Activated CD8-positive, alpha-beta memory T cell treated with anti-CD3 and anti-CD28 coated beads for 36 hours (primary cell): ENCODE data around the gene PPP1R13L. TPM values are rescaled to one million over a fixed set of nuclear protein-coding genes. Genes with fewer than 3 reads are reported as not detected.
"Not testable (repeated sequence)": the region's sequence is repeated elsewhere in the genome, so short reads cannot be mapped to it uniquely, and the experiment has no call there.

Experiments used
- CTCF ChIA-PET: fragments of 350-600 bp; sonication (Branson Sonifier 250); formaldehyde crosslinking; loops from one replicate; lab custom pipeline; 2021; ENCODE audit warnings: antibody characterized with exemption; lab: Charles Lee
- POLR2A ChIA-PET: fragments of 350-600 bp; sonication (Branson Sonifier 250); formaldehyde crosslinking; loops from one replicate; lab custom pipeline; 2021; ENCODE audit warnings: antibody characterized with exemption; lab: Charles Lee
- total RNA-seq, 2 experiments: library from RNA; stranded (reverse); gene quantifications; one replicate each; pipeline ENCODE4 v1.2.3, GENCODE V29; 2021

PPP1R13L gene
- total RNA-seq, 2 experiments from 2014 or later, result 3.4 to 3.9 TPM

GRCh38 chr19:45342911-45343310, 62.0 kb downstream of the PPP1R13L start:
- POLR2A ChIA-PET, result no interaction called here
- CTCF ChIA-PET, result no interaction called here

- POLR2A ChIA-PET, result no interaction called here
- CTCF ChIA-PET, result no interaction called here
Observed at GRCh38 chr19:45340899-45341453, 63.9 kb downstream of the PPP1R13L start.

- POLR2A ChIA-PET, result no interaction called here
- CTCF ChIA-PET, result interaction anchor here (0.6 to 2.7 kb wide), 2 partner anchors 12 to 454 kb away, joined by 3 to 7 read pairs; no protein-coding TSS in a partner anchor
Observed at GRCh38 chr19:45340232-45340898, 64.5 kb downstream of the PPP1R13L start, which contains the start of gene KLC3. Gene KLC3 (plus strand): TSS chr19:45340750. CDS start chr19:45345542, 4,792 bp downstream.

- POLR2A ChIA-PET, result interaction anchor here (0.6 kb wide), 1 partner anchor 128 kb away, joined by 3 read pairs; the partner anchor contains the start of gene FOSB
- CTCF ChIA-PET, result interaction anchor here (0.7 to 2.7 kb wide), 6 partner anchors 12 to 188 kb away, joined by 3 to 7 read pairs (median 3); no protein-coding TSS in a partner anchor
Observed at GRCh38 chr19:45339629-45340028, 65.2 kb downstream of the PPP1R13L start.

- ChIA-PET POLR2A (no interaction called here), CTCF (no interaction called here)
Observed at GRCh38 chr19:45336696-45337251, 68.1 kb downstream of the PPP1R13L start.

- CTCF ChIA-PET, result interaction anchor here (0.7 kb wide), 1 partner anchor 67 kb away, joined by 5 read pairs; no protein-coding TSS in a partner anchor
- POLR2A ChIA-PET, result not testable (repeated sequence)
Observed at GRCh38 chr19:45334881-45335280, 70.0 kb downstream of the PPP1R13L start.

GRCh38 chr19:45333609-45334303, 71.1 kb downstream of the PPP1R13L start:
- CTCF ChIA-PET, result interaction anchor here (0.6 to 0.7 kb wide), 2 partner anchors 11 to 107 kb away, joined by 3 read pairs; no protein-coding TSS in a partner anchor
- POLR2A ChIA-PET, result no interaction called here

- ChIA-PET POLR2A (interaction anchor here (0.5 kb wide), 1 partner anchor 129 kb away, joined by 6 read pairs; no protein-coding TSS in a partner anchor), CTCF (no interaction called here)
Observed at GRCh38 chr19:45331411-45331810, 73.5 kb downstream of the PPP1R13L start.

Other genes starting within 250 kb of the PPP1R13L start
- under 1 TPM; 0.06 TPM for gene NKPD1, start 244.1 kb downstream of the PPP1R13L start, total RNA-seq
- gene TRAPPC6A, start 226.8 kb downstream of the PPP1R13L start, total RNA-seq, result 10 to 100 TPM; 20.7 to 21.4 TPM
- 10 to 100 TPM; 11.9 to 14.3 TPM for gene BLOC1S3, start 226.3 kb downstream of the PPP1R13L start, total RNA-seq
- gene EXOC3L2, start 159.7 kb downstream of the PPP1R13L start, total RNA-seq, result not detected
- gene MARK4, start 153.8 kb downstream of the PPP1R13L start, total RNA-seq, result 10 to 100 TPM; 21.2 to 21.6 TPM
- gene CKM, start 82.2 kb downstream of the PPP1R13L start, total RNA-seq, result not detected
- not detected for gene KLC3, start 64.3 kb downstream of the PPP1R13L start, total RNA-seq
- gene ERCC2, start 34.5 kb downstream of the PPP1R13L start, total RNA-seq, result 10 to 100 TPM; 23.8 to 27.0 TPM
- 10 to 100 TPM; 30.6 to 32.4 TPM for gene POLR1G, start 1.6 kb upstream of the PPP1R13L start, total RNA-seq
- gene ERCC1, start 18.8 kb upstream of the PPP1R13L start, total RNA-seq, result 10 to 100 TPM; 68.0 to 71.9 TPM
- 1 to 10 TPM; 2.8 to 3.9 TPM for gene FOSB, start 62.9 kb upstream of the PPP1R13L start, total RNA-seq
- gene RTN2, start 92.0 kb upstream of the PPP1R13L start, total RNA-seq, result 1 to 10 TPM; 2.1 to 2.5 TPM
- gene PPM1N, start 93.4 kb upstream of the PPP1R13L start, total RNA-seq, result 1 to 10 TPM; 2.0 to 3.0 TPM
- 100 to 1,000 TPM; 186 to 193 TPM for gene VASP, start 102.4 kb upstream of the PPP1R13L start, total RNA-seq
- gene OPA3, start 179.7 kb upstream of the PPP1R13L start, total RNA-seq, result 10 to 100 TPM; 14.0 to 14.5 TPM
- gene GPR4, start 197.1 kb upstream of the PPP1R13L start, total RNA-seq, result not detected
- gene EML2, start 234.3 kb upstream of the PPP1R13L start, total RNA-seq, result 100 to 1,000 TPM; 121 to 122 TPM